Esophagus squamous epithelium (tissue), 4 donors: ENCODE data around the gene CD109.
"Not testable (repeated sequence)": the region's sequence is repeated elsewhere in the genome, so short reads cannot be mapped to it uniquely, and the experiment has no call there.

Experiments used
- POLR2A ChIP-seq, 4 donors: fragments of 450-650 bp; IDR thresholded peaks; one replicate each; pipeline ENCODE4 v1.6.1; 2017; ENCODE audit warnings: antibody characterized with exemption in 4 of 4, mild to moderate bottlenecking in 4 of 4, moderate library complexity in 3 of 4
- TF ChIP-seq, protein P1 (sequence below), 6 experiments: fragments of 450-650 bp in 4 of 6; fragments of 200-600 bp in 2 of 6; sonication (generic) in 2 of 6; IDR thresholded peaks; one replicate each; pipeline ENCODE4 v1.5.1; 2016 to 2019; ENCODE audit warnings: antibody characterized with exemption in 6 of 6, mild to moderate bottlenecking in 4 of 6, moderate library complexity in 4 of 6

DNA sequence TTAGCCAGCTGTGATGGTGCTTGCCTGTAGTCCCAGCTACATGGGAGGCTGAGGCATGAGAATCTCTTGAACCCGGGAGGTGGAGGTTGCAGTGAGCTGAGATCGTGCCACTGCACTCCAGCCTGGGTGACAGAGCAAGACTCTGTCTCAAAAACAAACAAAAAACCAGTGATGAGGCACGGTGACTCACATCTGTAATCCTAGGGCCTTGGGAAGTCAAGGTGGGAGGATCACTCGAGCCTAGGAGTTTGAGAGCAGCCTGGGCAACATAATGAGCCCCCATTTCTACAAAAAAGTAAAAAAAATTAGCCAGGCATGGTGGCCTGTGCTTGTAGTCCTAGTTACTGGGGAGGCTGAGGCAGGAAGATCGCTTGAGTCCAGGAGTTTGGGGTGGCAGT lies 19.1 kb downstream of the CD109 start:
- TF ChIP-seq, protein P1, sequence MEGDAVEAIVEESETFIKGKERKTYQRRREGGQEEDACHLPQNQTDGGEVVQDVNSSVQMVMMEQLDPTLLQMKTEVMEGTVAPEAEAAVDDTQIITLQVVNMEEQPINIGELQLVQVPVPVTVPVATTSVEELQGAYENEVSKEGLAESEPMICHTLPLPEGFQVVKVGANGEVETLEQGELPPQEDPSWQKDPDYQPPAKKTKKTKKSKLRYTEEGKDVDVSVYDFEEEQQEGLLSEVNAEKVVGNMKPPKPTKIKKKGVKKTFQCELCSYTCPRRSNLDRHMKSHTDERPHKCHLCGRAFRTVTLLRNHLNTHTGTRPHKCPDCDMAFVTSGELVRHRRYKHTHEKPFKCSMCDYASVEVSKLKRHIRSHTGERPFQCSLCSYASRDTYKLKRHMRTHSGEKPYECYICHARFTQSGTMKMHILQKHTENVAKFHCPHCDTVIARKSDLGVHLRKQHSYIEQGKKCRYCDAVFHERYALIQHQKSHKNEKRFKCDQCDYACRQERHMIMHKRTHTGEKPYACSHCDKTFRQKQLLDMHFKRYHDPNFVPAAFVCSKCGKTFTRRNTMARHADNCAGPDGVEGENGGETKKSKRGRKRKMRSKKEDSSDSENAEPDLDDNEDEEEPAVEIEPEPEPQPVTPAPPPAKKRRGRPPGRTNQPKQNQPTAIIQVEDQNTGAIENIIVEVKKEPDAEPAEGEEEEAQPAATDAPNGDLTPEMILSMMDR (IDR thresholded peaks at IDR 0.05), result not testable (repeated sequence)
- not testable (repeated sequence) for TF ChIP-seq POLR2A (IDR thresholded peaks at IDR 0.05)
